ENCODE results near the gene TCF15.

- TF ChIP-seq, protein P1, sequence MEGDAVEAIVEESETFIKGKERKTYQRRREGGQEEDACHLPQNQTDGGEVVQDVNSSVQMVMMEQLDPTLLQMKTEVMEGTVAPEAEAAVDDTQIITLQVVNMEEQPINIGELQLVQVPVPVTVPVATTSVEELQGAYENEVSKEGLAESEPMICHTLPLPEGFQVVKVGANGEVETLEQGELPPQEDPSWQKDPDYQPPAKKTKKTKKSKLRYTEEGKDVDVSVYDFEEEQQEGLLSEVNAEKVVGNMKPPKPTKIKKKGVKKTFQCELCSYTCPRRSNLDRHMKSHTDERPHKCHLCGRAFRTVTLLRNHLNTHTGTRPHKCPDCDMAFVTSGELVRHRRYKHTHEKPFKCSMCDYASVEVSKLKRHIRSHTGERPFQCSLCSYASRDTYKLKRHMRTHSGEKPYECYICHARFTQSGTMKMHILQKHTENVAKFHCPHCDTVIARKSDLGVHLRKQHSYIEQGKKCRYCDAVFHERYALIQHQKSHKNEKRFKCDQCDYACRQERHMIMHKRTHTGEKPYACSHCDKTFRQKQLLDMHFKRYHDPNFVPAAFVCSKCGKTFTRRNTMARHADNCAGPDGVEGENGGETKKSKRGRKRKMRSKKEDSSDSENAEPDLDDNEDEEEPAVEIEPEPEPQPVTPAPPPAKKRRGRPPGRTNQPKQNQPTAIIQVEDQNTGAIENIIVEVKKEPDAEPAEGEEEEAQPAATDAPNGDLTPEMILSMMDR (IDR thresholded peaks at IDR 0.05) = no peak
- TF ChIP-seq POLR2AphosphoS5 (IDR thresholded peaks at IDR 0.05) (no peak), POLR2A (IDR thresholded peaks at IDR 0.05) (no peak)
These were observed at the start of gene TCF15 for GRCh38 chr20:610130-611046.

Measured in transverse colon (tissue), 4 donors.